ENCODE data around the gene ARMS2.

- TF ChIP-seq CTCF (conservative IDR thresholded peaks at IDR 0.05; ENCODE audit: low read length) (no peak), EZH2phosphoT487 (IDR thresholded peaks at IDR 0.05; ENCODE audit: borderline replicate concordance, low read depth, low read length) (no peak)
These were observed 37.6 kb downstream of the ARMS2 start for GRCh38 chr10:122492006-122492405.
